K562 (cell line): Measurements from ENCODE around the gene HMOX1. TPM values are rescaled to one million over a fixed set of nuclear protein-coding genes. Genes with fewer than 3 reads are reported as not detected.

Experiments used
- ATF3 ChIP-seq, 2 experiments: fragments of 450-650 bp in 1 of 2; sonication (generic) in 1 of 2; formaldehyde crosslinking in 1 of 2; IDR thresholded peaks in 1 of 2; conservative IDR thresholded peaks in 1 of 2; 2 replicates each; pipeline versions ENCODE4 v1.6.1 to v1.8.1; 2016 to 2023; ENCODE audit warnings: mild to moderate bottlenecking in 2 of 2, moderate library complexity in 2 of 2, inconsistent platforms in 1 of 2, missing genetic modification reagents in 1 of 2
- E2F4 ChIP-seq: sonication (generic); formaldehyde crosslinking; IDR thresholded peaks from 2 replicates; pipeline ENCODE4 v1.8.0; 2022; ENCODE audit warnings: mild to moderate bottlenecking, low read depth, missing genetic modification reagents
- EP400 ChIP-seq: fragments of 450-650 bp; IDR thresholded peaks from 2 replicates; pipeline ENCODE4 v1.6.1; 2017; ENCODE audit warnings: antibody characterized with exemption, mild to moderate bottlenecking, moderate library complexity
- FIP1L1 ChIP-seq: fragments of 200-400 bp; formaldehyde crosslinking; IDR thresholded peaks from 2 replicates; pipeline ENCODE4 v1.6.1; 2018; ENCODE audit warnings: mild to moderate bottlenecking, low read depth, low read length; ENCODE audit not compliant: poor library complexity, severe bottlenecking
- GATAD2B ChIP-seq: fragments of 450-650 bp; IDR thresholded peaks from 2 replicates; pipeline ENCODE4 v1.6.1; 2017; ENCODE audit warnings: mild to moderate bottlenecking, borderline replicate concordance
- GTF3C2 ChIP-seq: IDR thresholded peaks from 3 replicates; pipeline ENCODE4 v1.6.1; 2011; ENCODE audit warnings: borderline replicate concordance, mild to moderate bottlenecking, moderate library complexity; ENCODE audit not compliant: insufficient read length; ENCODE audit errors: extremely low read depth
- HMBOX1 ChIP-seq: sonication (generic); IDR thresholded peaks from 2 replicates; pipeline ENCODE4 v1.6.1; 2016
- L3MBTL2 ChIP-seq: fragments of 450-650 bp; IDR thresholded peaks from 2 replicates; pipeline ENCODE4 v1.6.1; 2016; ENCODE audit warnings: mild to moderate bottlenecking, moderate library complexity
- SMARCA5 ChIP-seq: fragments of 450-650 bp; IDR thresholded peaks from 2 replicates; pipeline ENCODE4 v1.6.1; 2016
- UBTF ChIP-seq, 2 experiments: IDR thresholded peaks; 2 replicates each; pipeline ENCODE4 v1.6.1; 2012; ENCODE audit warnings: improper control_type of control experiment in 2 of 2, low read depth in 2 of 2, low read length in 2 of 2, borderline replicate concordance in 1 of 2
- ZNF445 ChIP-seq: fragments of 250-450 bp; sonication (Bioruptor Pico); IDR thresholded peaks from 2 replicates; pipeline ENCODE4 v1.4.0; 2020; ENCODE audit warnings: low read depth, mild to moderate bottlenecking, moderate library complexity
- ZNF668 ChIP-seq: fragments of 250-450 bp; sonication (Bioruptor Pico); IDR thresholded peaks from 2 replicates; pipeline ENCODE4 v1.8.0; 2022; ENCODE audit warnings: mild to moderate bottlenecking, inconsistent platforms
- polyA plus RNA-seq, 8 experiments: library from polyadenylated mRNA; depleted of rRNA in 4 of 8; stranded (reverse) in 5 of 8; unstranded in 3 of 8; fragments of >200 nt; fragmentation: Nextera tagmentation in 2 of 8; fragmentation: Illumina TruSeq in 1 of 8; extraction: Ambion mirVana in 2 of 8; extraction: Trizol in 1 of 8; gene quantifications; 2 replicates each; pipeline versions ENCODE4 v1.2.1 to v1.2.3, GENCODE V29; 2011 to 2014; ENCODE audit warnings: inconsistent platforms in 1 of 8, missing spikeins in 1 of 8
- total RNA-seq, 7 experiments: library from RNA; depleted of rRNA in 6 of 7; stranded (reverse); fragments of >200 nt in 6 of 7; fragmentation: Illumina TruSeq in 2 of 7; extraction: Trizol in 2 of 7; gene quantifications; 2 replicates each; pipeline versions ENCODE4 v1.2.1 to v1.2.3, GENCODE V29; 2011 to 2021; ENCODE audit warnings: low replicate concordance in 1 of 7

HMOX1 gene
- total and polyA plus RNA-seq, 9 of the 15 experiments (the other 6 are each of a cell fraction or from before 2014, with no cell fraction given), result not detected

GRCh38 chr22:35359380-35360065, 21.4 kb upstream of the HMOX1 start (continued):
- TF ChIP-seq GTF3C2 (no peak), GATAD2B (no peak), HMBOX1 (peak; percentile 56; the same call in 1 of the 2 replicates), ATF3 (IDR thresholded peaks at IDR 0.05) (peak; percentile 46), ATF3 (CRISPR knock-in tag; conservative IDR thresholded peaks at IDR 0.05) (no peak), L3MBTL2 (no peak), UBTF (IDR thresholded peaks at IDR 0.05; ENCODE audit: borderline replicate concordance in 1 of 2, low read depth in 2 of 2, low read length in 2 of 2) (no peak), ZNF668 (CRISPR knock-in tag) (no peak), EP400 (no peak), SMARCA5 (no peak), ZNF445 (CRISPR knock-in tag) (no peak), FIP1L1 (no peak), E2F4 (no peak)
